Measurements from ENCODE around the gene GNG12. TPM values are rescaled to one million over a fixed set of nuclear protein-coding genes. Genes with fewer than 3 reads are reported as not detected.

GNG12 gene
- total and polyA plus RNA-seq, 9 of the 15 experiments (the other 6 are each of a cell fraction or from before 2014, with no cell fraction given), result 2.6 to 6.0 (median 4.1) TPM

- BruUV-seq (replicated peaks), result no TSS peak
- Histone ChIP-seq H3K9me1 (ENCODE audit: control insufficient read depth, insufficient read depth, low read length) (no peaks in the 10 kb centered on the region), H4K20me1 (replicated peaks; ENCODE audit: control insufficient read depth, insufficient read depth, low read length) (no peaks in the 10 kb centered on the region), H2AFZ (ENCODE audit: low read depth, low read length) (no peak overlapping the region), H3K27ac (ENCODE audit: extremely low read depth, low read depth, low read length) (no peak overlapping the region), H3K4me2 (ENCODE audit: insufficient read depth, low read length) (no peak overlapping the region), H3K9me3 (replicated peaks; ENCODE audit: control insufficient read depth, insufficient read depth, low read depth, low read length) (no peaks in the 10 kb centered on the region), H3K27me3 (ENCODE audit: control insufficient read depth in 2 of 2, insufficient read depth in 2 of 2, low read length in 2 of 2) (peaks cover 0 to 4% of the 10 kb centered on the region in 2 experiments; a peak in 1 of 5 replicates), H3K36me3 (ENCODE audit: control insufficient read depth, insufficient read depth, low read length) (no peaks in the 10 kb centered on the region), H3K4me1 (replicated peaks in 1 of 2; ENCODE audit: control insufficient read depth in 2 of 2, insufficient read depth in 2 of 2, low read length in 2 of 2) (no peaks in the 10 kb centered on the region; a peak in 2 of 5 replicates), H3K79me2 (ENCODE audit: control insufficient read depth, insufficient read depth, low read length) (no peaks in the 10 kb centered on the region), H3K9ac (ENCODE audit: insufficient read depth in 1 of 2, low read depth in 2 of 2, low read length in 2 of 2) (no peak overlapping the region), H3K4me3 (no peak overlapping the region)
- 0% methylated on average over 2 of the region's 2 CpGs for WGBS (ENCODE audit: insufficient coverage, low coverage, missing lambda C conversion rate)
- ATAC-seq, result no peak
- intact Hi-C loops (cut with micrococcal nuclease) (no loop called here), in situ Hi-C loops (cut with MboI) (no loop called here)
- POLR2A ChIA-PET, result no interaction called here
- no peak for FAIRE-seq
- DNase-seq (ENCODE audit: extremely low read depth in 1 of 4, low spot score in 3 of 4), result no peak
- CTCF ChIA-PET (ENCODE audit: low intra/inter-chr PET ratio), result no interaction called here
- TF ChIP-seq CSDE1 (IDR thresholded peaks at IDR 0.05), result no peak
- TF ChIP-seq ZNF707 (CRISPR knock-in tag; conservative IDR thresholded peaks at IDR 0.05), result no peak
- TF ChIP-seq MYNN (IDR thresholded peaks at IDR 0.05), result no peak
- TF ChIP-seq MYNN (CRISPR knock-in tag; IDR thresholded peaks at IDR 0.05), result no peak
- TF ChIP-seq ZNF77 (CRISPR knock-in tag; IDR thresholded peaks at IDR 0.05), result no peak
- TF ChIP-seq GATAD2A (IDR thresholded peaks at IDR 0.05), result no peak
- no peak for TF ChIP-seq RREB1 (CRISPR knock-in tag; IDR thresholded peaks at IDR 0.05)
- TF ChIP-seq KAT8 (IDR thresholded peaks at IDR 0.05; ENCODE audit: low read depth), result no peak
- TF ChIP-seq NCOR1 (IDR thresholded peaks at IDR 0.05), result no peak
- TF ChIP-seq TCFL5 (CRISPR knock-in tag; conservative IDR thresholded peaks at IDR 0.05), result no peak
- TF ChIP-seq SFPQ (IDR thresholded peaks at IDR 0.05; ENCODE audit: low read depth, low read length), result no peak
- no peak for TF ChIP-seq ZBTB5 (IDR thresholded peaks at IDR 0.05)
- no peak for TF ChIP-seq HDGF (IDR thresholded peaks at IDR 0.05)
- no peak for TF ChIP-seq ARID3A (IDR thresholded peaks at IDR 0.05; ENCODE audit: borderline replicate concordance, low read depth, low read length)
These were observed 14.2 kb upstream of the GNG12 start for GRCh38 chr1:67847466-67847865.

Measured in K562 (cell line).